T-helper 17 cell (primary cell): Measurements from ENCODE around the gene P2RX2. TPM values are rescaled to one million over a fixed set of nuclear protein-coding genes. Genes with fewer than 3 reads are reported as not detected.

Source experiments
- ATAC-seq: fragments of 150-1000 bp; cut with Tn5 transposase; 2 replicates; pipeline ENCODE4 v1.10.0; 2021; ENCODE audit warnings: mild to moderate bottlenecking, moderate library complexity
- DNase-seq, 3 donors: peaks; one replicate each; pipeline versions ENCODE4 v3.0.0 to v3.0.0-alpha.2; 2020 to 2021
- H3K9me3 ChIP-seq: one replicate; pipeline ENCODE4 v1.7.0; 2013; ENCODE audit warnings: low read length, mild to moderate bottlenecking; ENCODE audit not compliant: control insufficient read depth, poor library complexity, severe bottlenecking
- H3K27ac Mint-ChIP-seq: one replicate; pipeline ENCODE4 v1.8.0; 2022; ENCODE audit warnings: mild to moderate bottlenecking, moderate library complexity, mixed read lengths
- H3K27me3 Mint-ChIP-seq: one replicate; pipeline ENCODE4 v1.8.0; 2022; ENCODE audit warnings: mixed read lengths
- H3K36me3 Mint-ChIP-seq: one replicate; pipeline ENCODE4 v1.8.0; 2022; ENCODE audit warnings: low read depth, mixed read lengths
- H3K4me1 Mint-ChIP-seq: one replicate; pipeline ENCODE4 v1.8.0; 2022; ENCODE audit warnings: mild to moderate bottlenecking, mixed read lengths
- H3K4me3 Mint-ChIP-seq: one replicate; pipeline ENCODE4 v1.8.0; 2022; ENCODE audit warnings: mild to moderate bottlenecking, moderate library complexity, mixed read lengths
- total RNA-seq, 4 donors: library from RNA in 2 of 4; stranded (reverse) in 2 of 4; gene quantifications; one replicate each; pipeline ENCODE4 v1.2.3 and lab custom pipeline; 2022 to 2026

The P2RX2 gene
- total RNA-seq, 2 donors from 2014 or later: not detected

- no peak for ATAC-seq
- no peaks in the 10 kb centered on the region for H3K9me3 ChIP-seq
- no peak overlapping the region for H3K27ac Mint-ChIP-seq
Observed at GRCh38 chr12:132578118-132578517, 40.5 kb upstream of the P2RX2 start.

GRCh38 chr12:132578826-132579225 lies 39.8 kb upstream of the P2RX2 start:
- Mint-ChIP-seq H3K36me3 (peaks cover 2% of the 10 kb centered on the region), H3K27ac (no peak overlapping the region), H3K4me1 (peaks cover 4% of the 10 kb centered on the region), H3K4me3 (no peak overlapping the region), H3K27me3 (no peaks in the 10 kb centered on the region)
- ATAC-seq (no peak), DNase-seq (no peak)
- no peaks in the 10 kb centered on the region for H3K9me3 ChIP-seq

More at GRCh38 chr12:132578118-132578517, 40.5 kb upstream of the P2RX2 start:
- no peak for DNase-seq
- Mint-ChIP-seq H3K27me3 (no peaks in the 10 kb centered on the region), H3K4me3 (no peak overlapping the region), H3K36me3 (no peaks in the 10 kb centered on the region), H3K4me1 (peaks cover 3% of the 10 kb centered on the region)

GRCh38 chr12:132579744-132580143 lies 38.8 kb upstream of the P2RX2 start:
- no peak for ATAC-seq
- no peak overlapping the region for H3K27ac Mint-ChIP-seq
- DNase-seq: no peak
- H3K9me3 ChIP-seq: no peaks in the 10 kb centered on the region
- H3K27me3 Mint-ChIP-seq: no peaks in the 10 kb centered on the region
- peaks cover 4% of the 10 kb centered on the region for H3K36me3 Mint-ChIP-seq
- no peak overlapping the region for H3K4me3 Mint-ChIP-seq
- H3K4me1 Mint-ChIP-seq: peaks cover 5% of the 10 kb centered on the region

GRCh38 chr12:132580701-132581292 lies 37.8 kb upstream of the P2RX2 start:
- ATAC-seq: no peak
- H3K4me1 Mint-ChIP-seq: peaks cover 5% of the 10 kb centered on the region
- no peak for DNase-seq
- H3K4me3 Mint-ChIP-seq: no peak overlapping the region
- no peaks in the 10 kb centered on the region for H3K27me3 Mint-ChIP-seq
- no peaks in the 10 kb centered on the region for H3K9me3 ChIP-seq
- no peak overlapping the region for H3K27ac Mint-ChIP-seq
- H3K36me3 Mint-ChIP-seq: peaks cover 4% of the 10 kb centered on the region

GRCh38 chr12:132581348-132582057 lies 37.1 kb upstream of the P2RX2 start:
- no peaks in the 10 kb centered on the region for H3K9me3 ChIP-seq
- Mint-ChIP-seq H3K4me3 (no peak overlapping the region), H3K27me3 (no peaks in the 10 kb centered on the region), H3K27ac (no peak overlapping the region), H3K36me3 (peaks cover 4% of the 10 kb centered on the region), H3K4me1 (peaks cover 5% of the 10 kb centered on the region)
- no peak for ATAC-seq
- no peak for DNase-seq

- H3K4me3 Mint-ChIP-seq: no peak overlapping the region
- no peak for ATAC-seq
- no peak for DNase-seq
Observed at GRCh38 chr12:132582058-132582420, 36.5 kb upstream of the P2RX2 start.

GRCh38 chr12:132582582-132583410 lies 35.8 kb upstream of the P2RX2 start:
- Mint-ChIP-seq H3K36me3 (peaks cover 4% of the 10 kb centered on the region), H3K4me3 (no peak overlapping the region), H3K4me1 (peaks cover 5% of the 10 kb centered on the region), H3K27ac (no peak overlapping the region), H3K27me3 (no peaks in the 10 kb centered on the region)
- no peak for DNase-seq
- ATAC-seq: no peak
- no peaks in the 10 kb centered on the region for H3K9me3 ChIP-seq

More at GRCh38 chr12:132582058-132582420, 36.5 kb upstream of the P2RX2 start:
- H3K27me3 Mint-ChIP-seq: no peaks in the 10 kb centered on the region
- peaks cover 5% of the 10 kb centered on the region for H3K4me1 Mint-ChIP-seq
- peaks cover 4% of the 10 kb centered on the region for H3K36me3 Mint-ChIP-seq
- H3K27ac Mint-ChIP-seq: no peak overlapping the region
- H3K9me3 ChIP-seq: no peaks in the 10 kb centered on the region

- H3K4me3 Mint-ChIP-seq: no peak overlapping the region
- no peak for ATAC-seq
Observed at GRCh38 chr12:132583411-132583710, 35.2 kb upstream of the P2RX2 start.

GRCh38 chr12:132583736-132584135 lies 34.8 kb upstream of the P2RX2 start:
- H3K9me3 ChIP-seq: no peaks in the 10 kb centered on the region
- peaks cover 5% of the 10 kb centered on the region for H3K4me1 Mint-ChIP-seq
- peaks cover 4% of the 10 kb centered on the region for H3K36me3 Mint-ChIP-seq
- ATAC-seq (no peak), DNase-seq (no peak)
- H3K27me3 Mint-ChIP-seq: no peaks in the 10 kb centered on the region
- no peak overlapping the region for H3K27ac Mint-ChIP-seq
- no peak overlapping the region for H3K4me3 Mint-ChIP-seq

More at GRCh38 chr12:132583411-132583710, 35.2 kb upstream of the P2RX2 start:
- no peak overlapping the region for H3K27ac Mint-ChIP-seq
- H3K4me1 Mint-ChIP-seq: peaks cover 5% of the 10 kb centered on the region
- DNase-seq: no peak
- peaks cover 4% of the 10 kb centered on the region for H3K36me3 Mint-ChIP-seq
- H3K27me3 Mint-ChIP-seq: no peaks in the 10 kb centered on the region
- no peaks in the 10 kb centered on the region for H3K9me3 ChIP-seq

GRCh38 chr12:132584429-132584828 lies 34.1 kb upstream of the P2RX2 start:
- Mint-ChIP-seq H3K27me3 (no peaks in the 10 kb centered on the region), H3K36me3 (peaks cover 4% of the 10 kb centered on the region), H3K4me3 (no peak overlapping the region), H3K4me1 (peaks cover 2% of the 10 kb centered on the region), H3K27ac (no peak overlapping the region)
- no peaks in the 10 kb centered on the region for H3K9me3 ChIP-seq
- ATAC-seq (no peak), DNase-seq (no peak)

GRCh38 chr12:132585177-132585576 lies 33.4 kb upstream of the P2RX2 start:
- Mint-ChIP-seq H3K27ac (no peak overlapping the region), H3K4me1 (peaks cover 2% of the 10 kb centered on the region), H3K27me3 (no peaks in the 10 kb centered on the region), H3K4me3 (no peak overlapping the region), H3K36me3 (peaks cover 4% of the 10 kb centered on the region)
- ATAC-seq (no peak), DNase-seq (no peak)
- H3K9me3 ChIP-seq: no peaks in the 10 kb centered on the region

- Mint-ChIP-seq H3K36me3 (peaks cover 4% of the 10 kb centered on the region), H3K4me1 (peaks cover 2% of the 10 kb centered on the region)
- ATAC-seq: no peak
Observed at GRCh38 chr12:132586929-132587328, 31.6 kb upstream of the P2RX2 start.

GRCh38 chr12:132587781-132588180 lies 30.8 kb upstream of the P2RX2 start:
- H3K36me3 Mint-ChIP-seq: peaks cover 4% of the 10 kb centered on the region
- DNase-seq (no peak), ATAC-seq (no peak)
- H3K9me3 ChIP-seq: no peaks in the 10 kb centered on the region
- H3K27me3 Mint-ChIP-seq: peaks cover 5% of the 10 kb centered on the region
- no peak overlapping the region for H3K27ac Mint-ChIP-seq
- no peak overlapping the region for H3K4me3 Mint-ChIP-seq
- peaks cover 2% of the 10 kb centered on the region for H3K4me1 Mint-ChIP-seq

More at GRCh38 chr12:132586929-132587328, 31.6 kb upstream of the P2RX2 start:
- no peak overlapping the region for H3K4me3 Mint-ChIP-seq
- no peak for DNase-seq
- H3K27me3 Mint-ChIP-seq: no peaks in the 10 kb centered on the region
- H3K9me3 ChIP-seq: no peaks in the 10 kb centered on the region
- H3K27ac Mint-ChIP-seq: no peak overlapping the region
